Measurements from ENCODE around the gene NMNAT3.
"Not testable (repeated sequence)": the region's sequence is repeated elsewhere in the genome, so short reads cannot be mapped to it uniquely, and the experiment has no call there.

Gene NMNAT3

GRCh38 chr3:139608924-139609323 lies 68.8 kb downstream of the NMNAT3 start:
- ChIA-PET CTCF (no interaction called here), POLR2A (no interaction called here)
- DNase-seq (ENCODE audit: extremely low spot score): no peak
- TF ChIP-seq CTCF (IDR thresholded peaks at IDR 0.05; ENCODE audit: control extremely low read depth, extremely low read depth, low read depth, missing control alignments): no peak

GRCh38 chr3:139608108-139608380 lies 69.7 kb downstream of the NMNAT3 start:
- TF ChIP-seq CTCF (IDR thresholded peaks at IDR 0.05; ENCODE audit: control extremely low read depth, extremely low read depth, low read depth, missing control alignments): no peak
- CTCF ChIA-PET: no interaction called here
- POLR2A ChIA-PET: no interaction called here

GRCh38 chr3:139607257-139608107 lies 70.3 kb downstream of the NMNAT3 start:
- TF ChIP-seq CTCF (IDR thresholded peaks at IDR 0.05; ENCODE audit: control extremely low read depth, extremely low read depth, low read depth, missing control alignments): no peak
- POLR2A ChIA-PET: no interaction called here
- CTCF ChIA-PET: no interaction called here
- no peak for DNase-seq (ENCODE audit: extremely low spot score)

More at GRCh38 chr3:139608108-139608380, 69.7 kb downstream of the NMNAT3 start:
- DNase-seq (ENCODE audit: extremely low spot score): no peak

- no peak for DNase-seq (ENCODE audit: extremely low spot score)
- no peak for TF ChIP-seq CTCF (IDR thresholded peaks at IDR 0.05; ENCODE audit: control extremely low read depth, extremely low read depth, low read depth, missing control alignments)
- ChIA-PET POLR2A (no interaction called here), CTCF (interaction anchor here (1.0 to 1.4 kb wide), 2 partner anchors 16 to 25 kb away, joined by 3 read pairs; no protein-coding TSS in a partner anchor)
Observed at GRCh38 chr3:139602003-139602402, 75.8 kb downstream of the NMNAT3 start.

- POLR2A ChIA-PET: no interaction called here
- CTCF ChIA-PET: interaction anchor here (1.0 to 1.8 kb wide), 3 partner anchors 14 to 25 kb away, joined by 3 read pairs; no protein-coding TSS in a partner anchor
- no peak for TF ChIP-seq CTCF (IDR thresholded peaks at IDR 0.05; ENCODE audit: control extremely low read depth, extremely low read depth, low read depth, missing control alignments)
- DNase-seq (ENCODE audit: extremely low spot score): no peak
Observed at GRCh38 chr3:139601191-139601961, 76.4 kb downstream of the NMNAT3 start.

GRCh38 chr3:139597947-139598346 lies 79.8 kb downstream of the NMNAT3 start:
- POLR2A ChIA-PET: no interaction called here
- CTCF ChIA-PET: no interaction called here
- DNase-seq (ENCODE audit: extremely low spot score): no peak
- no peak for TF ChIP-seq CTCF (IDR thresholded peaks at IDR 0.05; ENCODE audit: control extremely low read depth, extremely low read depth, low read depth, missing control alignments)

- CTCF ChIA-PET; POLR2A ChIA-PET; DNase-seq (ENCODE audit: extremely low spot score): not testable (repeated sequence)
Observed at GRCh38 chr3:139591186-139591585, 86.6 kb downstream of the NMNAT3 start.

Measured in GM10248 (cell line).